Stimulated activated CD4-positive, alpha-beta T cell treated with anti-CD3 and anti-CD28 coated beads, Interleukin-1b, Interleukin-23, amount 100 ng/mL, for 24 hours (primary cell): ENCODE results near the gene IFNLR1.

Experiments
- DNase-seq, 4 experiments: peaks; one replicate each; pipeline ENCODE4 v3.0.0-alpha.2; 2020; ENCODE audit warnings: low read depth in 4 of 4, low spot score in 1 of 4

Gene IFNLR1

GRCh38 chr1:24178407-24178806 lies 8.7 kb downstream of the IFNLR1 start:
- DNase-seq: no peak

- DNase-seq: no peak
Observed at GRCh38 chr1:24177161-24177560, 9.9 kb downstream of the IFNLR1 start.

GRCh38 chr1:24175033-24175755 lies 11.9 kb downstream of the IFNLR1 start:
- no peak for DNase-seq

- no peak for DNase-seq
Observed at GRCh38 chr1:24173638-24174575, 13.2 kb downstream of the IFNLR1 start.

- no peak for DNase-seq
Observed at GRCh38 chr1:24172598-24172997, 14.5 kb downstream of the IFNLR1 start.

GRCh38 chr1:24169286-24169685 lies 17.8 kb downstream of the IFNLR1 start:
- no peak for DNase-seq

GRCh38 chr1:24168245-24168644 lies 18.8 kb downstream of the IFNLR1 start:
- no peak for DNase-seq

- no peak for DNase-seq
Observed at GRCh38 chr1:24167008-24167407, 20.1 kb downstream of the IFNLR1 start.

- no peak for DNase-seq
Observed at GRCh38 chr1:24165500-24165899, 21.6 kb downstream of the IFNLR1 start.

GRCh38 chr1:24164004-24164403 lies 23.1 kb downstream of the IFNLR1 start:
- no peak for DNase-seq

- no peak for DNase-seq
Observed at GRCh38 chr1:24162201-24162600, 24.9 kb downstream of the IFNLR1 start.

GRCh38 chr1:24161270-24161669 lies 25.8 kb downstream of the IFNLR1 start:
- DNase-seq: no peak

GRCh38 chr1:24159366-24159765 lies 27.7 kb downstream of the IFNLR1 start:
- DNase-seq: no peak

- no peak for DNase-seq
Observed at GRCh38 chr1:24157918-24158481, 29.1 kb downstream of the IFNLR1 start.

GRCh38 chr1:24156542-24157260 lies 30.4 kb downstream of the IFNLR1 start:
- DNase-seq: no peak

- no peak for DNase-seq
Observed at GRCh38 chr1:24155011-24155782, 31.9 kb downstream of the IFNLR1 start.

- DNase-seq: no peak
Observed at GRCh38 chr1:24154215-24154614, 32.9 kb downstream of the IFNLR1 start.

GRCh38 chr1:24152631-24153494 lies 34.2 kb downstream of the IFNLR1 start:
- no peak for DNase-seq

- no peak for DNase-seq
Observed at GRCh38 chr1:24151175-24151533, 35.9 kb downstream of the IFNLR1 start.
